HG03039 (cell line): ENCODE measurements around the gene PVR.
"Not testable (repeated sequence)": the region's sequence is repeated elsewhere in the genome, so short reads cannot be mapped to it uniquely, and the experiment has no call there.

ENCODE experiments used
- ATAC-seq: cut with Tn5 transposase; IDR thresholded peaks from one replicate; pipeline ENCODE4 v1.9.1; 2021; ENCODE audit warnings: mild to moderate bottlenecking, moderate library complexity; ENCODE audit not compliant: unreplicated experiment

Gene PVR

DNA sequence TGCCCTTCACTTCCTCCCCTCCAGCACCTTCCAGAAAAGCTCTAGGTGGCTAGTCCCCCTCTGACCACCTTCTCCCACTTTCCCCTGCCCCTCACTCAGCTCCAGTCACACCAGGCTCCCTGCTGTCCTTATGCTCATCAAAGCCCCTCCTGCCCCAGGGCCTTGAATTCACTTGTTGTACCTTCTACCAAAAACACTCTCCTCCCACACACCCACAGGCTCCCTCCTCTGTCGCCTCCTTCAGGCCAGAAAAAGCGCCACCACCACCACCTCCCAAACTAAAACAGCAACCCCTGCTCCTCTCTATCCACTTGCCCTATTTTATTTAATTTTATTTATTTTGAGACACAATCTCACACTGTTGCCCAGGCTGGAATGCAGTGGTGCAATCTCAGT lies 50.5 kb downstream of the PVR start:
- no peak for ATAC-seq

GRCh38 chr19:44696939-44697669 lies 53.4 kb downstream of the PVR start:
- no peak for ATAC-seq

DNA sequence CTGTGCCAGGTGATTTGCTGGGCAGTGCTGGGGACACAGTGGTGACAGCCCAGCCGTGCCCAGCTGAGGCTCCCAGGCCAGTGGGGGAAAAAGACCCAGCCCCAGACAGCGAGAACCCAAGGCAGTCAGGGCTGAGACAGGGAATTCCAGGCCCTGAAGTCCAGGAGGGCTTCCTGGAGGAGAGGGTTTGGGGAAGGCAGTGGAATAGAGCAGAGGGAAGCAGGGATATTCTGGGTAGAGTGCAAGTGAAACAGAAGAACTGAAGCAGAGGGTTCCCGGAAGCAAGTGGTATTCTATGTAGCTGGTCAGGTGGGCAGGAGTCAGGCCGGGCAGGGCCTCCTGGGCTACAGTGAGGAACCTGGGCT lies 53.9 kb downstream of the PVR start:
- no peak for ATAC-seq

DNA sequence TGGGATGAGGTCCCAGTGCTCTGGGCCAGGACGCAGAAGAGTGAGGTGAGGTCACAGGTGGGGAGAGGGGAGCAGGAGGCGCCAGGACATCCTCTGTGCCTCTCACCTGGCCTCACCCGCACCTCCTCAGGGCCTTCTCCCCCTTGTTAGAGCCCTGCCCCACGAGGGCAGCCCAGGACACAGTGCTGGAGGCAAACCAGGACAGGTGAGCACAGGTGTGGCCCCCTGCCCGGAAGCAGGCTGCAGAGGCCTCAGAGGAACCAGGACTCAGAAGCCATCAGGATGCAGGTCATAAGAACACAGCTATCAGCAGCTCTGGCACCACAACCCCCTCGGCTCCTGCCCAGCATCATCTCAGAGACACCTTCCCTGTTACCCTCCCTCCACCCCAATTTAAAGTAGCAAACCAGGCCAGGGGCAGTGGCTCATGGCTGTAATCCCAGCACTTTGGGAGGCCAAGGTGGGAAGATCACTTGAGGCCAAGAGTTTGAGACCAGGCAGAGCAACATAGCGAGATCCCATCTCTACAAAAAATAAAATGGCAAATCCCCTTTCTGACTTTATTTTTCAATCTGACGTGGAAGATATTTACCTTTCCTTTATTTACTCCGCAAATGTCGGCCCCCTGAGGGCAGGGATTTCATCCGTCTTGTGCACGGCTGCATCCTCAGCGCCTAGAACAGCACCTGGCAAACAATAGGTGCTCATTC lies 54.9 kb downstream of the PVR start, which contains the start of gene CEACAM16:
Gene CEACAM16, plus strand, starts transcription at position 660 of the 710 bp plus-strand sequence. CDS start 2,306 bp downstream, outside the sequence.
- ATAC-seq, result no peak

GRCh38 chr19:44700547-44700946 lies 56.8 kb downstream of the PVR start:
- ATAC-seq, result no peak

DNA sequence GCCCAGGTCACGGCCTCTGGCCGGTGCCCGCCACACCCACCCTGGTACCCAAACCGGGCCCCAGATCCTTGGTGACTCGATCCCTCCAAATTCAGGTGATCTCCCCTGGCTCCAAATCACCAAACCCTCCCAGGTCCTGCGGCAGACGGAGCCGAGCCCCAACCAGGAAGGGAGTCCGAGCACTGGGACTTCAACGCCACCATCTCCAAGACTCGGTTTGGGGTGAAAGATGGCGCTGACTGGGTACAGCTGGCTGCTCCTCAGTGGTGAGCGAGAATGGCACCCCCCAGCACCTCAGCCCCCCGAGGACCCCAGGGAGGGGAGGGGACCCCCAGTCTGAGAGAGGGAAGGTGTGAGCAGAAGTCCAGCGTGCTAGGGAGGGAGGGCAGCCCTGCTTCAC lies 57.5 kb downstream of the PVR start:
- ATAC-seq, result no peak

GRCh38 chr19:44702551-44703176 lies 59.0 kb downstream of the PVR start:
- no peak for ATAC-seq

- ATAC-seq, result no peak
Measured at GRCh38 chr19:44703336-44704078, 59.8 kb downstream of the PVR start.

- ATAC-seq, result no peak
Measured at GRCh38 chr19:44704982-44705381, 61.3 kb downstream of the PVR start.

DNA sequence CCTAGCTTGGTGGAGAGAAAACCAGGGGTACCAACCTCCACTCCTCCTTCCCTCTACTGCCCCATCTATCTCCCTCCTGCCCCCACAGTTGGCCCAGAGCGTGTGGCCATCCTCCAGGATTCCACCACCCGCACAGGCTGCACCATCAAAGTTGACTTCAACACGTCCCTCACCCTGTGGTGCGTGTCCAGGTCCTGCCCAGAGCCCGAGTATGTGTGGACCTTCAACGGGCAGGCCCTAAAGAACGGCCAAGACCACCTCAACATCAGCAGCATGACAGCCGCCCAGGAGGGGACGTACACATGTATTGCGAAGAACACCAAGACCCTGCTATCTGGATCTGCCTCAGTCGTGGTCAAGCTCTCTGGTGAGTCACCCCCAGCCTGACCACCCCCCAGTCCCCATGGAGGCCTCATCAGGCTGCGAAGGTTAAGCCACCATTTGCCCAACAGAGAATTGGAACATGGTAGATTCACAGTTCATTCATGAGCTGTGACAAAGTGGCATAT lies 61.8 kb downstream of the PVR start:
- no peak for ATAC-seq

DNA sequence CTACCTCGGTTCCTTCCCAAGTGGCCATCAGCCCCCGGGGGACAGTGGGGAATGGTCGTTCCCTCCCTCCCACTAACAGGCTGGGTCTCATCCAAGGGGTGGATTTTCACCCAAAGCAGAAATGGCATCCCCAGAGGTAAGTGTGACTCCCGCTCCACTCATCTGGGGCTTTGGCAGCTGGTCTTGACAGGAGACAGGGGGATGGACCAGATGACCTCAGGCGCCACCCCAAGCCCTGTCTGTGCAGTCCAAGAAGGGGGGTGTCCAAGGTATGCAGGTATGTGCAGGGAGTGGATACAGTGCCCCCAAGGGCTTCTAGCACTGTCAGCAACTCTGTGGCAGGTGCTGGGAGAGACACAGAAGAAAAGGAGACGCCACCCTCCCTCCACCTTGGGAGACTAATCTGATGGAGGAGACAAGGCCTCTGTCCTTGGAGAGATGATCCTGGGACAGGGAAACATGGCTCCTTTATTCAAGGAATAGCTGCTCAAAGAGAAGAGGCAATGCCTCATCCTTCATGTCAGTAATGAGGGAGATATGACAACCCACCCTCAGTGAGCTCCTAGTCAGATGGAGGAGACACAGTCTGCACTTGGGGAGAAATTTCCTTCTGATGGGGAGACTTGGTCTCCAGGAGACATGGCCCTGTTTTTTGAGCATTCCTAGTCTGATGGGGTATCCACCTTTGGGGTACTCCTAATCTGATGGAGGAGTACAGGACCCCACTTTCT lies 63.0 kb downstream of the PVR start:
- no peak for ATAC-seq

DNA sequence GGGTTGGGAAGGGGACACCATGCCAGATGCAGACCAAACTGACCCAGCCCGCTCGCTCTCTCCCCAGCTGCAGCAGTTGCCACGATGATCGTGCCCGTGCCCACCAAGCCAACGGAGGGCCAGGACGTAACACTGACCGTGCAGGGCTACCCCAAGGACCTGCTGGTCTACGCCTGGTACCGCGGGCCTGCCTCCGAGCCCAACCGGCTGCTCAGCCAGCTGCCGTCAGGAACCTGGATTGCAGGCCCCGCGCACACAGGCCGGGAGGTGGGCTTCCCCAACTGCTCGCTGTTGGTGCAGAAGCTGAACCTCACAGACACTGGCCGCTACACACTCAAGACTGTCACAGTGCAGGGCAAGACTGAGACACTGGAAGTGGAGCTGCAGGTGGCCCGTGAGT lies 64.1 kb downstream of the PVR start:
- ATAC-seq, result no peak

DNA sequence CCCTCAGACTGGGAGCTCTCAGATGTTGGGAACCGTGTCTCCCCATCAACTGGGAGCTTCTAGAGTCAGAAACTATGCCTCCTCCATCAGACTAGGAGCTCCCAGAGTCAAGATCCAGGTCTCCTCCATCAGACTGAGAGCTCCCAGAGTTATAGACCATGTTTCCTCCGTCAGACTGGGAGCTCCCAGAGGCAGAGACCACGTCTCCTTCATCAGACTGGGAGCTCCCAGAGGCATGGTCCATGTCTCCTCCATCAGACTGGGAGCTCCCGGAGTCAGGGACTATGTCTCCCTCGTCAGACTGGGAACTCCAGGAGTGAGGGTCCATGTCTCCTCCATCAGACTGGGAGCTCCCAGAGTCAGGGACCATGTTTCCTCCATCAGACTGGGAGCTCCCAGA lies 65.2 kb downstream of the PVR start:
- no peak for ATAC-seq

GRCh38 chr19:44709434-44710266 lies 65.9 kb downstream of the PVR start:
- not testable (repeated sequence) for ATAC-seq

- no peak for ATAC-seq
Measured at GRCh38 chr19:44710483-44710882, 66.8 kb downstream of the PVR start.

GRCh38 chr19:44712864-44713515 lies 69.3 kb downstream of the PVR start:
- no peak for ATAC-seq
